IMR-90 (cell line): ENCODE measurements around the gene FCHSD2. TPM values are rescaled to one million over a fixed set of nuclear protein-coding genes. Genes with fewer than 3 reads are reported as not detected.

Experiments
- ATAC-seq: fragments of 200-7000 bp; cut with Tn5 transposase; 2 replicates; pipeline ENCODE4 v1.9.1; 2020; ENCODE audit warnings: low read depth, mild to moderate bottlenecking, moderate library complexity
- BruUV-seq: library from RNA; stranded (reverse); fragments of 400-500 nt; replicated peaks from 2 replicates; lab custom pipeline; 2021; lab: Mats Ljungman, UMichigan
- CTCF ChIA-PET: fragments of 300-600 bp; formaldehyde crosslinking; extraction: SDS; loops from one replicate; lab custom pipeline; 2021; ENCODE audit warnings: antibody characterized with exemption; lab: Yijun Ruan, JAX
- POLR2A ChIA-PET: fragments of 300-600 bp; sonication (Branson Sonifier 250); formaldehyde crosslinking; loops from one replicate; lab custom pipeline; 2022; ENCODE audit warnings: antibody characterized with exemption; ENCODE audit not compliant: unreplicated experiment; lab: Charles Lee
- DNase-seq: peaks from one replicate; pipeline ENCODE4 v3.0.0; 2013
- H2AFZ ChIP-seq: replicated peaks from 2 replicates; pipeline ENCODE3; 2013; ENCODE audit warnings: low read length, mild to moderate bottlenecking; ENCODE audit not compliant: poor library complexity
- H2AK5ac ChIP-seq: 2 replicates; pipeline ENCODE4 v1.6.1; 2013; ENCODE audit warnings: low read depth, low read length, inconsistent platforms
- H2AK9ac ChIP-seq: replicated peaks from 2 replicates; pipeline ENCODE3; 2013; ENCODE audit warnings: mild to moderate bottlenecking, low read depth, low read length, moderate library complexity; ENCODE audit not compliant: poor library complexity
- H2BK120ac ChIP-seq: 2 replicates; pipeline ENCODE4 v1.6.1; 2013; ENCODE audit warnings: low read depth, low read length, inconsistent platforms
- H2BK15ac ChIP-seq: 3 replicates; pipeline ENCODE4 v1.6.1; 2013; ENCODE audit warnings: low read depth, low read length, inconsistent platforms
- H2BK20ac ChIP-seq: 2 replicates; pipeline ENCODE4 v1.6.1; 2013; ENCODE audit warnings: low read depth, mild to moderate bottlenecking, inconsistent platforms, low read length, moderate library complexity
- H2BK5ac ChIP-seq: 2 replicates; pipeline ENCODE4 v1.6.1; 2013; ENCODE audit warnings: mild to moderate bottlenecking, low read depth, low read length, inconsistent platforms; ENCODE audit not compliant: poor library complexity, severe bottlenecking
- H3K14ac ChIP-seq: replicated peaks from 2 replicates; pipeline ENCODE4 v1.6.1; 2013; ENCODE audit warnings: low read depth, low read length, inconsistent platforms
- H3K18ac ChIP-seq: 2 replicates; pipeline ENCODE4 v1.6.1; 2013; ENCODE audit warnings: low read depth, low read length, control low read depth
- H3K23ac ChIP-seq: 2 replicates; pipeline ENCODE4 v1.6.1; 2013; ENCODE audit warnings: low read depth, low read length, inconsistent platforms
- H3K27ac ChIP-seq: 2 replicates; pipeline ENCODE4 v1.5.1; 2013; ENCODE audit warnings: mild to moderate bottlenecking, control low read depth, low read length; ENCODE audit not compliant: insufficient read depth
- H3K27me3 ChIP-seq: 2 replicates; pipeline ENCODE4 v1.6.1; 2013; ENCODE audit warnings: low read length; ENCODE audit not compliant: control insufficient read depth, insufficient read depth
- H3K36me3 ChIP-seq: 2 replicates; pipeline ENCODE4 v1.6.1; 2013; ENCODE audit warnings: low read length, mixed read lengths; ENCODE audit not compliant: control insufficient read depth, insufficient read depth
- H3K4ac ChIP-seq: 2 replicates; pipeline ENCODE4 v1.6.1; 2013; ENCODE audit warnings: low read depth, low read length, inconsistent platforms
- H3K4me1 ChIP-seq: 2 replicates; pipeline ENCODE4 v1.6.1; 2013; ENCODE audit warnings: low read length, mixed read lengths; ENCODE audit not compliant: control insufficient read depth, insufficient read depth
- H3K4me2 ChIP-seq: 2 replicates; pipeline ENCODE4 v1.6.1; 2013; ENCODE audit warnings: low read depth, mild to moderate bottlenecking, control low read depth, low read length, moderate library complexity
- H3K4me3 ChIP-seq: 2 replicates; pipeline ENCODE4 v1.5.1; 2013; ENCODE audit warnings: low read depth, mild to moderate bottlenecking, control low read depth, low read length, moderate library complexity; ENCODE audit not compliant: insufficient read depth
- H3K56ac ChIP-seq: 2 replicates; pipeline ENCODE4 v1.6.1; 2013; ENCODE audit warnings: low read length, inconsistent platforms; ENCODE audit not compliant: insufficient read depth; ENCODE audit errors: extremely low read depth
- H3K79me1 ChIP-seq, 2 experiments: 2 replicates each; pipeline ENCODE4 v1.6.1; 2013; ENCODE audit warnings: low read length in 2 of 2, inconsistent platforms in 1 of 2, low read depth in 1 of 2
- H3K9ac ChIP-seq: 2 replicates; pipeline ENCODE4 v1.6.1; 2013; ENCODE audit warnings: low read depth, low read length, control low read depth
- H3K9me1 ChIP-seq: 2 replicates; pipeline ENCODE4 v1.6.1; 2013; ENCODE audit warnings: low read length, inconsistent platforms; ENCODE audit not compliant: insufficient read depth
- H3K9me3 ChIP-seq: 2 replicates; pipeline ENCODE4 v1.6.1; 2013; ENCODE audit warnings: low read length; ENCODE audit not compliant: control insufficient read depth, insufficient read depth
- H4K20me1 ChIP-seq: 2 replicates; pipeline ENCODE4 v1.6.1; 2013; ENCODE audit warnings: low read length, inconsistent platforms; ENCODE audit not compliant: insufficient read depth
- H4K5ac ChIP-seq: 2 replicates; pipeline ENCODE4 v1.6.1; 2013; ENCODE audit warnings: mild to moderate bottlenecking, low read depth, low read length, control low read depth
- H4K8ac ChIP-seq, 2 experiments: 2 replicates each; pipeline ENCODE4 v1.6.1; 2013; ENCODE audit warnings: low read depth in 2 of 2, low read length in 2 of 2, control low read depth in 1 of 2, inconsistent platforms in 1 of 2
- H4K91ac ChIP-seq: 2 replicates; pipeline ENCODE4 v1.6.1; 2013; ENCODE audit warnings: low read depth, low read length, inconsistent platforms; ENCODE audit not compliant: insufficient read depth
- RCOR1 ChIP-seq: IDR thresholded peaks from 2 replicates; pipeline ENCODE4 v1.6.1; 2012; ENCODE audit warnings: mild to moderate bottlenecking, low read length, improper control_type of control experiment; ENCODE audit not compliant: insufficient replicate concordance
- dilution Hi-C: fragments of 300-500 bp; cut with HindIII; formaldehyde crosslinking; loops from one replicate; pipeline ENCODE4 v1.14.3; 2018; ENCODE audit warnings: low sequenced_read_pairs; ENCODE audit not compliant: unreplicated experiment
- in situ Hi-C: fragments of 300-500 bp; cut with MboI; formaldehyde crosslinking; loops from 3 replicates; pipeline ENCODE4 v1.14.3; 2019; ENCODE audit warnings: low sequenced_read_pairs, inconsistent platforms, mixed read lengths
- intact Hi-C: fragments of 100-400 bp; cut with micrococcal nuclease; formaldehyde crosslinking; loops from 2 replicates; pipeline ENCODE4 v1.10.0; 2022
- polyA plus RNA-seq, 3 experiments: library from polyadenylated mRNA; depleted of rRNA; stranded (reverse); fragments of >200 nt; gene quantifications; 2 replicates each; pipeline ENCODE4 v1.2.3, GENCODE V29; 2012; ENCODE audit warnings: low replicate concordance in 1 of 3
- total RNA-seq: library from RNA; depleted of rRNA; stranded (reverse); fragments of >200 nt; gene quantifications from 2 replicates; pipeline ENCODE4 v1.2.3, GENCODE V29; 2012

Gene FCHSD2
- total and polyA plus RNA-seq, 2 of the 4 experiments (the other 2 are of a cell fraction) = 5.9 to 18.7 TPM

GRCh38 chr11:73009972-73010371, 132.1 kb downstream of the FCHSD2 start:
- Histone ChIP-seq H3K4me1 (peaks cover 5% of the 10 kb centered on the region; the same call in 1 of the 2 replicates), H3K36me3 (peaks cover 8% of the 10 kb centered on the region), H3K27me3 (no peaks in the 10 kb centered on the region), H4K20me1 (peaks cover 5% of the 10 kb centered on the region; the same call in 1 of the 2 replicates), H2AFZ (no peak overlapping the region), H3K79me1 (peaks cover 24 to 49% of the 10 kb centered on the region in 2 experiments), H2BK20ac (no peak overlapping the region), H3K4me2 (no peak overlapping the region), H2BK120ac (no peak overlapping the region), H2AK5ac (no peak overlapping the region), H3K18ac (no peak overlapping the region), H3K23ac (no peak overlapping the region), H4K5ac (no peak overlapping the region), H3K9me1 (peaks cover 13% of the 10 kb centered on the region), H3K4me3 (no peak overlapping the region), H2BK5ac (no peak overlapping the region), H4K91ac (no peak overlapping the region), H3K9ac (no peak overlapping the region), H3K9me3 (peaks cover 7% of the 10 kb centered on the region), H3K4ac (no peak overlapping the region), H4K8ac (no peak overlapping the region), H2BK15ac (no peak overlapping the region), H3K56ac (no peak overlapping the region), H3K14ac (no peak overlapping the region), H3K27ac (no peak overlapping the region), H2AK9ac (no peak overlapping the region)
- DNase-seq (no peak), ATAC-seq (no peak)
- CTCF ChIA-PET = no interaction called here
- POLR2A ChIA-PET = no interaction called here
- dilution Hi-C loops (no loop called here), intact Hi-C loops (loop anchor here (10.0 kb wide), 1 partner anchor 75 kb away; no protein-coding TSS in a partner anchor), in situ Hi-C loops (no loop called here)
- no peak for TF ChIP-seq RCOR1
- no TSS peak for BruUV-seq
